H1 (cell line): ENCODE data around the gene PRR35. TPM values are rescaled to one million over a fixed set of nuclear protein-coding genes. Genes with fewer than 3 reads are reported as not detected.

Experiments
- CTCF ChIA-PET: fragments of 300-600 bp; sonication (Branson Sonifier 250); formaldehyde crosslinking; loops from one replicate; lab custom pipeline; 2021; ENCODE audit not compliant: partially characterized antibody; lab: Charles Lee
- POLR2A ChIA-PET: fragments of 300-600 bp; sonication (Branson Sonifier 250); formaldehyde crosslinking; loops from one replicate; lab custom pipeline; 2021; ENCODE audit warnings: inconsistent platforms; ENCODE audit not compliant: partially characterized antibody; lab: Charles Lee
- DNase-seq, 2 experiments: peaks; one replicate each; pipeline versions ENCODE4 v3.0.0 to v3.0.0-alpha.2; 2010 to 2022; ENCODE audit warnings: low spot score in 2 of 2, low read depth in 1 of 2, mixed read lengths in 1 of 2
- FAIRE-seq: peaks from 2 replicates; lab custom pipeline; 2011; peaks lifted over from hg19 to GRCh38; lab: Jason Lieb, UNC
- H2AFZ ChIP-seq: 2 replicates; pipeline ENCODE4 v1.8.1; 2012; ENCODE audit warnings: low read length, inconsistent platforms
- H2AK5ac ChIP-seq: 2 replicates; pipeline ENCODE4 v1.6.1; 2013; ENCODE audit warnings: low read depth, low read length
- H2BK120ac ChIP-seq: replicated peaks from 2 replicates; pipeline ENCODE3; 2013; ENCODE audit warnings: low read depth, low read length, inconsistent platforms
- H2BK12ac ChIP-seq: 2 replicates; pipeline ENCODE4 v1.6.1; 2013; ENCODE audit warnings: low read depth, low read length
- H2BK15ac ChIP-seq: 2 replicates; pipeline ENCODE4 v1.6.1; 2013; ENCODE audit warnings: low read length
- H2BK20ac ChIP-seq: 2 replicates; pipeline ENCODE4 v1.6.1; 2013; ENCODE audit warnings: low read length
- H2BK5ac ChIP-seq: 2 replicates; pipeline ENCODE4 v1.6.1; 2013; ENCODE audit warnings: low read depth, low read length
- H3K14ac ChIP-seq: 2 replicates; pipeline ENCODE4 v1.6.1; 2013; ENCODE audit warnings: inconsistent platforms; ENCODE audit not compliant: insufficient read length
- H3K18ac ChIP-seq: 2 replicates; pipeline ENCODE4 v1.6.1; 2013; ENCODE audit warnings: low read length; ENCODE audit errors: extremely low read depth
- H3K23ac ChIP-seq: 2 replicates; pipeline ENCODE4 v1.6.1; 2013; ENCODE audit warnings: inconsistent platforms; ENCODE audit not compliant: insufficient read length
- H3K23me2 ChIP-seq: 2 replicates; pipeline ENCODE4 v1.6.1; 2013; ENCODE audit warnings: low read depth, low read length
- H3K27ac ChIP-seq: 2 replicates; pipeline ENCODE4 v1.6.1; 2011; ENCODE audit warnings: low read depth, low read length, inconsistent platforms
- H3K27me3 ChIP-seq, 4 experiments: replicated peaks in 1 of 4; 1 replicate in 1 of 4; 2 replicates in 3 of 4; pipeline versions ENCODE4 v1.6.1 to v1.8.1; 2011 to 2013; ENCODE audit warnings: low read length in 3 of 4, mild to moderate bottlenecking in 3 of 4, inconsistent platforms in 2 of 4, mixed read lengths in 2 of 4, moderate library complexity in 1 of 4; ENCODE audit not compliant: control insufficient read depth in 3 of 4, insufficient read depth in 3 of 4; ENCODE audit errors: extremely low read depth in 1 of 4
- H3K36me3 ChIP-seq, 4 experiments: 2 replicates each; pipeline versions ENCODE4 v1.6.1 to v1.8.1; 2011 to 2013; ENCODE audit warnings: mild to moderate bottlenecking in 4 of 4, low read length in 3 of 4, moderate library complexity in 2 of 4, control low read depth in 1 of 4, inconsistent platforms in 1 of 4; ENCODE audit not compliant: insufficient read depth in 4 of 4, control insufficient read depth in 2 of 4
- H3K4ac ChIP-seq: replicated peaks from 2 replicates; pipeline ENCODE3; 2013; ENCODE audit warnings: low read length, low read depth, mixed read lengths, inconsistent platforms; ENCODE audit not compliant: insufficient read length
- H3K4me1 ChIP-seq, 4 experiments: replicated peaks in 1 of 4; 1 replicate in 1 of 4; 2 replicates in 3 of 4; pipeline versions ENCODE4 v1.6.1 to v1.8.1; 2011 to 2013; ENCODE audit warnings: low read length in 3 of 4, inconsistent platforms in 2 of 4, mixed read lengths in 1 of 4; ENCODE audit not compliant: insufficient read depth in 4 of 4, control insufficient read depth in 3 of 4
- H3K4me2 ChIP-seq, 2 experiments: 2 replicates each; pipeline versions ENCODE4 v1.6.1 to v1.8.1; 2011 to 2013; ENCODE audit warnings: low read depth in 2 of 2, low read length in 2 of 2, control low read depth in 1 of 2, inconsistent platforms in 1 of 2, mild to moderate bottlenecking in 1 of 2; ENCODE audit not compliant: insufficient read depth in 1 of 2
- H3K4me3 ChIP-seq, 4 experiments: fragments of 200-600, 300-600 bp in 1 of 4; sonication (generic), shearing (Covaris generic), sonication (Bioruptor Twin) in 1 of 4; 2 replicates each; pipeline versions ENCODE4 v1.5.1 to v1.8.1; 2011 to 2016; ENCODE audit warnings: low read length in 4 of 4, low read depth in 3 of 4, control low read depth in 2 of 4, inconsistent platforms in 2 of 4, mild to moderate bottlenecking in 2 of 4, mixed read lengths in 1 of 4, moderate library complexity in 1 of 4; ENCODE audit not compliant: insufficient read depth in 2 of 4; ENCODE audit errors: extremely low read depth in 1 of 4
- H3K56ac ChIP-seq: replicated peaks from 2 replicates; pipeline ENCODE3; 2013; ENCODE audit warnings: low read depth, mild to moderate bottlenecking, mixed read lengths, low read length, inconsistent platforms; ENCODE audit not compliant: insufficient read length
- H3K79me1 ChIP-seq: 2 replicates; pipeline ENCODE4 v1.6.1; 2013; ENCODE audit warnings: low read depth, low read length, control low read depth
- H3K79me2 ChIP-seq, 2 experiments: 2 replicates each; pipeline versions ENCODE4 v1.6.1 to v1.8.1; 2012 to 2013; ENCODE audit warnings: low read length in 2 of 2, mild to moderate bottlenecking in 2 of 2, inconsistent platforms in 1 of 2; ENCODE audit not compliant: insufficient read depth in 2 of 2, control insufficient read depth in 1 of 2
- H3K9ac ChIP-seq, 4 experiments: replicated peaks in 1 of 4; 1 replicate in 1 of 4; 2 replicates in 3 of 4; pipeline versions ENCODE4 v1.6.1 to v1.8.1; 2011 to 2013; ENCODE audit warnings: low read depth in 3 of 4, low read length in 3 of 4, control low read depth in 2 of 4, mild to moderate bottlenecking in 2 of 4, moderate library complexity in 2 of 4, inconsistent platforms in 1 of 4; ENCODE audit errors: extremely low read depth in 1 of 4
- H3K9me3 ChIP-seq, 2 experiments: 2 replicates each; pipeline versions ENCODE4 v1.6.1 to v1.8.1; 2012 to 2013; ENCODE audit warnings: mild to moderate bottlenecking in 2 of 2, moderate library complexity in 2 of 2, control low read depth in 1 of 2, inconsistent platforms in 1 of 2, low read depth in 1 of 2, low read length in 1 of 2, mixed read lengths in 1 of 2; ENCODE audit not compliant: insufficient read depth in 2 of 2
- H4K20me1 ChIP-seq, 2 experiments: replicated peaks in 1 of 2; 2 replicates each; pipeline versions ENCODE3 to v1.8.1; 2011 to 2013; ENCODE audit warnings: inconsistent platforms in 2 of 2, low read length in 2 of 2, mild to moderate bottlenecking in 1 of 2; ENCODE audit not compliant: insufficient read depth in 2 of 2, control insufficient read depth in 1 of 2
- H4K5ac ChIP-seq: 2 replicates; pipeline ENCODE4 v1.6.1; 2013; ENCODE audit warnings: low read length, low read depth, mixed read lengths, inconsistent platforms; ENCODE audit not compliant: insufficient read length
- H4K8ac ChIP-seq: 2 replicates; pipeline ENCODE4 v1.8.0; 2013; ENCODE audit warnings: mild to moderate bottlenecking, moderate library complexity, low read length, inconsistent platforms; ENCODE audit not compliant: insufficient read depth; ENCODE audit errors: extremely low read depth
- H4K91ac ChIP-seq: replicated peaks from 2 replicates; pipeline ENCODE3; 2013; ENCODE audit warnings: low read length, mixed read lengths, inconsistent platforms; ENCODE audit not compliant: insufficient read length
- ATF3 ChIP-seq: IDR thresholded peaks from 2 replicates; pipeline ENCODE4 v1.6.1; 2011; ENCODE audit warnings: low read depth, mild to moderate bottlenecking, low read length; ENCODE audit not compliant: insufficient read depth
- BRCA1 ChIP-seq: IDR thresholded peaks from 2 replicates; pipeline ENCODE4 v1.6.1; 2012; ENCODE audit warnings: low read depth, low read length, improper control_type of control experiment
- CHD1 ChIP-seq: IDR thresholded peaks from 2 replicates; pipeline ENCODE4 v1.6.1; 2012; ENCODE audit warnings: low read depth, low read length, improper control_type of control experiment
- CREB1 ChIP-seq: IDR thresholded peaks from 2 replicates; pipeline ENCODE4 v1.6.1; 2012; ENCODE audit warnings: inconsistent platforms
- KDM1A ChIP-seq: fragments of 200-600, 300-600 bp; sonication (generic); IDR thresholded peaks from 2 replicates; pipeline ENCODE4 v1.7.1; 2016; ENCODE audit warnings: mild to moderate bottlenecking, low read length, borderline replicate concordance
- MAFK ChIP-seq: IDR thresholded peaks from 2 replicates; pipeline ENCODE4 v1.6.1; 2012; ENCODE audit warnings: low read depth, mild to moderate bottlenecking, improper control_type of control experiment, low read length
- POLR2A ChIP-seq, 2 experiments: IDR thresholded peaks; 1 replicate in 1 of 2; 2 replicates in 1 of 2; pipeline ENCODE4 v1.6.1; 2011; ENCODE audit warnings: low read depth in 2 of 2, low read length in 2 of 2, mild to moderate bottlenecking in 2 of 2; ENCODE audit errors: control extremely low read depth in 1 of 2
- RAD21 ChIP-seq, 2 experiments: IDR thresholded peaks in 1 of 2; conservative IDR thresholded peaks in 1 of 2; 2 replicates each; pipeline ENCODE4 v1.6.1; 2011; ENCODE audit warnings: low read depth in 2 of 2, low read length in 2 of 2, improper control_type of control experiment in 1 of 2, inconsistent platforms in 1 of 2, mild to moderate bottlenecking in 1 of 2, moderate library complexity in 1 of 2
- SIRT6 ChIP-seq: IDR thresholded peaks from one replicate; pipeline ENCODE4 v1.7.1; 2012; ENCODE audit warnings: low read length, inconsistent platforms
- TAF7 ChIP-seq: optimal IDR thresholded peaks from 2 replicates; pipeline ENCODE3; 2011; ENCODE audit warnings: low read depth, mild to moderate bottlenecking, inconsistent platforms, low read length, moderate library complexity, borderline replicate concordance
- WGBS, 2 experiments: shearing (Covaris generic) in 1 of 2; methylation state at CpG; one replicate each; pipeline versions ENCODE4 v1.1.6 to v1.1.7; 2013 to 2015; ENCODE audit warnings: low lambda C conversion rate in 2 of 2, mixed read lengths in 2 of 2, inconsistent platforms in 1 of 2, low coverage in 1 of 2, missing lambda C conversion rate in 1 of 2; ENCODE audit not compliant: insufficient replicate concordance in 2 of 2, insufficient coverage in 1 of 2, insufficient read length in 1 of 2; ENCODE audit errors: extremely low coverage in 1 of 2, missing lambda C conversion rate in 1 of 2; 5-methylcytosine and 5-hydroxymethylcytosine counted together
- polyA plus RNA-seq, 7 experiments: library from polyadenylated mRNA; depleted of rRNA in 3 of 7; stranded (reverse) in 5 of 7; unstranded in 2 of 7; fragments of >200 nt in 5 of 7; fragments of 200-250 nt in 2 of 7; gene quantifications; 1 replicate in 5 of 7; 2 replicates in 1 of 7; 4 replicates in 1 of 7; pipeline versions ENCODE4 v1.2.1 to v1.2.3, GENCODE V29; 2011 to 2013; ENCODE audit warnings: missing spikeins in 2 of 7, mixed read lengths in 2 of 7
- total RNA-seq: library from RNA; stranded (reverse); fragmentation: NEBNext Ultra II Directional; extraction: Animal tissue kit (Norgen Biotek cat#: 25700); gene quantifications from 2 replicates; pipeline ENCODE4 v1.2.1, GENCODE V29; 2021
- TF ChIP-seq, protein P1 (sequence below): IDR thresholded peaks from 2 replicates; pipeline ENCODE4 v1.6.1; 2012; ENCODE audit warnings: inconsistent platforms

Gene PRR35
- total and polyA plus RNA-seq, 2 of the 8 experiments (the other 6 are each of a cell fraction or from before 2014, with no cell fraction given), result 0.38 to 0.50 TPM

DNA sequence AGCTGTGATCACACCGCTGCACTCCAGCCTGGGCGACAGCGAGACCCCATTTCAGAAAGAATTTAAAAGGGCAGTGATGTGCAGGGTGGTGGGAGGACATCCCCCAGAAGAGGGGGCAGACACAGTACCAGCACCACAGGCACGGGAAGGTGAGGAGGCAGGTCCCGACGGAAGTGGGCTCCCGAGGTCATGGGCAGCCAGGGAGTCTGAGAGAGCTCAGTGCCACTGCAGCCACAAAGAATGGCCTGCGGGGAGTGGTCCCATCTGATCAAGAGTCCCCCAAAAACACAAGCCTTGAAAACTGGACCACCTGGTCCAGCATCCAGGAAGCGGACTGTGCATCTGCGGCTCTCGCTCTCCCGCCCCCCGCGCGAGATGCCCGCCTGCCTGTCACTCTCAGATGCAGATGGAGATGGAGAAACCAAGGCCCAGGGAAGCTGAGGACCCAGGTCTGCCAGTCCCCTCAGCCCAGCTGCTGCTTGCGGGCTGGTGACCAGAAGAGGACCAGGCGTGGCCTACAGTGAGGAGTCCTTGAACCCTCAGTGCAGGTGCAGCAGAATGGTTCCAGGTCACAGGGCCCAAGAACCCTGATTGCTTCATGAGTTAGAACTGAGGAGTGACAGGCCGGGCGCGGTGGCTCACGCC, 37.0 kb upstream of the PRR35 start:
- no peak overlapping the region for H3K4me2 ChIP-seq
- H3K56ac ChIP-seq, result no peak overlapping the region
- peaks cover 4 to 14% of the 10 kb centered on the region in 2 experiments for H4K20me1 ChIP-seq
- WGBS, 2 experiments, result 94% methylated on average over 15 of the region's 22 CpGs; no CpG with 5 or more reads in 1 of the 2 experiments
- CTCF ChIA-PET, result interaction anchor here (0.8 to 1.6 kb wide), 9 partner anchors 8 to 132 kb away, joined by 3 to 6 read pairs (median 3); no protein-coding TSS in a partner anchor
- peaks cover 7% of the 10 kb centered on the region; the same call in 1 of the 2 replicates for H3K23me2 ChIP-seq
- no peak overlapping the region for H2BK120ac ChIP-seq
- H3K79me2 ChIP-seq, result peaks cover 0 to 8% of the 10 kb centered on the region in 2 experiments; a peak in 1 of 4 replicates
- no peak overlapping the region for H3K18ac ChIP-seq
- no peak overlapping the region for H3K23ac ChIP-seq
- H3K36me3 ChIP-seq, result peaks cover 0 to 4% (median 1%) of the 10 kb centered on the region in 4 experiments; a peak in 3 of 8 replicates
- no peak for TF ChIP-seq RAD21 (IDR thresholded peaks at IDR 0.05 in 1 of 2, conservative IDR thresholded peaks at IDR 0.05 in 1 of 2; ENCODE audit: low read depth in 2 of 2, low read length in 2 of 2)
- TF ChIP-seq, protein P1, sequence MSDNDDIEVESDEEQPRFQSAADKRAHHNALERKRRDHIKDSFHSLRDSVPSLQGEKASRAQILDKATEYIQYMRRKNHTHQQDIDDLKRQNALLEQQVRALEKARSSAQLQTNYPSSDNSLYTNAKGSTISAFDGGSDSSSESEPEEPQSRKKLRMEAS, result no peak
- no peak for TF ChIP-seq CREB1
- TF ChIP-seq BRCA1, result no peak
- no peak for TF ChIP-seq MAFK
- no peak for TF ChIP-seq CHD1
- TF ChIP-seq TAF7, result no peak
- no peak for TF ChIP-seq ATF3
- no peak for TF ChIP-seq SIRT6
- TF ChIP-seq KDM1A, result no peak
- no peak for TF ChIP-seq POLR2A (IDR thresholded peaks at IDR 0.05; ENCODE audit: control extremely low read depth in 1 of 2, low read depth in 2 of 2, low read length in 2 of 2)
- no peaks in the 10 kb centered on the region for H3K27me3 ChIP-seq
- no peak overlapping the region for H3K4ac ChIP-seq
- FAIRE-seq (no peak), DNase-seq (no peak)
- no peak overlapping the region for H2AFZ ChIP-seq
- H3K9ac ChIP-seq, result no peak overlapping the region
- H3K79me1 ChIP-seq, result no peaks in the 10 kb centered on the region
- H2BK20ac ChIP-seq, result no peak overlapping the region
- no peak overlapping the region for H4K5ac ChIP-seq
- no peak overlapping the region for H4K8ac ChIP-seq
- no peak overlapping the region for H2BK5ac ChIP-seq
- H3K4me3 ChIP-seq, result no peak overlapping the region
- H3K4me1 ChIP-seq, result peaks cover 0 to 13% (median 7%) of the 10 kb centered on the region in 4 experiments; a peak in 5 of 7 replicates
- POLR2A ChIA-PET, result interaction anchor here (0.8 to 1.6 kb wide), 10 partner anchors 8 to 167 kb away, joined by 3 to 6 read pairs (median 3); partner anchors contain the start of genes NME4, PIGQ and WDR24
- no peak overlapping the region for H2BK12ac ChIP-seq
- H2AK5ac ChIP-seq, result no peak overlapping the region
- H2BK15ac ChIP-seq, result no peak overlapping the region
- H4K91ac ChIP-seq, result no peak overlapping the region
- H3K27ac ChIP-seq, result no peak overlapping the region
- H3K14ac ChIP-seq, result no peak overlapping the region
- H3K9me3 ChIP-seq, result no peaks in the 10 kb centered on the region
